Stomach (tissue), 4 donors: Measurements from ENCODE around the gene TBX15.

Experiments used
- CTCF ChIP-seq, 7 experiments: fragments of 450-650 bp in 4 of 7; fragments of 200-600 bp in 3 of 7; sonication (generic) in 3 of 7; IDR thresholded peaks; one replicate each; pipeline ENCODE4 v1.5.1; 2016 to 2019; ENCODE audit warnings: antibody characterized with exemption in 7 of 7, control low read depth in 2 of 7, mild to moderate bottlenecking in 1 of 7
- EP300 ChIP-seq: sonication (generic); formaldehyde crosslinking; IDR thresholded peaks from one replicate; pipeline ENCODE4 v1.6.1; 2017; ENCODE audit warnings: antibody characterized with exemption
- POLR2AphosphoS5 ChIP-seq, 3 donors: sonication (generic); formaldehyde crosslinking; IDR thresholded peaks; one replicate each; pipeline ENCODE4 v1.6.1; 2016; ENCODE audit warnings: antibody characterized with exemption in 3 of 3

- TF ChIP-seq POLR2AphosphoS5 (IDR thresholded peaks at IDR 0.05) (no peak), EP300 (no peak), CTCF (IDR thresholded peaks at IDR 0.05) (no peak)
These were observed 80.7 kb downstream of the TBX15 start for GRCh38 chr1:118907466-118907865.
